Vagina (tissue), 2 donors: ENCODE measurements around the gene RALGPS2. TPM values are rescaled to one million over a fixed set of nuclear protein-coding genes. Genes with fewer than 3 reads are reported as not detected.

Experiments
- DNase-seq, 2 donors: peaks; one replicate each; pipeline ENCODE4 v3.0.0-alpha.2; 2017; ENCODE audit errors: extremely low spot score in 2 of 2
- H3K27ac ChIP-seq: fragments of 200-600 bp; sonication (generic); one replicate; pipeline ENCODE4 v1.5.1; 2019
- H3K27me3 ChIP-seq: fragments of 200-600 bp; sonication (generic); one replicate; pipeline ENCODE4 v1.5.1; 2019
- H3K36me3 ChIP-seq, 2 donors: fragments of 200-600 bp; sonication (generic); one replicate each; pipeline ENCODE4 v1.5.1; 2017 to 2019
- H3K4me1 ChIP-seq: fragments of 200-600 bp; sonication (generic); one replicate; pipeline ENCODE4 v1.5.1; 2019
- H3K4me3 ChIP-seq, 2 donors: fragments of 200-600 bp; sonication (generic); 1 replicate in 1 of 2; 2 replicates in 1 of 2; pipeline ENCODE4 v1.5.1; 2016 to 2019
- H3K9me3 ChIP-seq: fragments of 200-600 bp; sonication (generic); one replicate; pipeline ENCODE4 v1.5.1; 2019
- POLR2A ChIP-seq, 2 donors: fragments of 450-650 bp; IDR thresholded peaks; one replicate each; pipeline ENCODE4 v1.6.1; 2017; ENCODE audit warnings: antibody characterized with exemption in 2 of 2, mild to moderate bottlenecking in 2 of 2, moderate library complexity in 2 of 2
- POLR2AphosphoS5 ChIP-seq, 2 donors: sonication (generic); formaldehyde crosslinking; IDR thresholded peaks; one replicate each; pipeline ENCODE4 v1.9.0; 2017; ENCODE audit warnings: antibody characterized with exemption in 2 of 2, mild to moderate bottlenecking in 2 of 2, low read depth in 1 of 2; ENCODE audit not compliant: insufficient read depth in 1 of 2
- intact Hi-C: fragments of 100-400 bp; cut with DNase I; formaldehyde crosslinking; loops from one replicate; pipeline ENCODE4 v1.15.1; 2023
- total RNA-seq: library from RNA; depleted of rRNA; stranded (reverse); fragments of >200 nt; gene quantifications from one replicate; pipeline ENCODE4 v1.2.3, GENCODE V29; 2016
- TF ChIP-seq, protein P1 (sequence below), 3 experiments: fragments of 450-650 bp in 2 of 3; fragments of 200-600 bp in 1 of 3; sonication (generic) in 1 of 3; IDR thresholded peaks; one replicate each; pipeline ENCODE4 v1.5.1; 2017 to 2019; ENCODE audit warnings: antibody characterized with exemption in 3 of 3, mild to moderate bottlenecking in 2 of 3, moderate library complexity in 2 of 3

The RALGPS2 gene
- total RNA-seq, 1 donor from 2014 or later = 20.4 TPM

DNA sequence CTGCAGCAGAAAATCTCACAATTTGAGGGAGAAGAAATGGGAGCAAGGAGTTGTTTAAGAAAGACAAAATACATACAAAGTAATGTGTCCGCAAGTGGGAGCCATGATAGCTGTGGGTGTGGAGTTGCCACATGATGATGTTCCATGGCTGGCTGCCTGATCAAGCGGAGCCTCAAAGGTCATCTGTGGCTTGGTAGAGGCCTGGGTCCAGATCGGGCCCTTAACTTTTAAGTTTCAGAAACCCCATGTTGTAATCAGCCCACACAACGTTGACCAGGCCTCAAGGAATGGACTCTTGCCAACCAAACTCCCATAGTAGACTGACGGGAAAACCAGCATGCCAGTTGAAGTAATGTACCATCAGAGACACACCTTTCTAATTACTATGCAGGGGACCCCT, 210.6 kb downstream of the RALGPS2 start:
- DNase-seq = no peak
- intact Hi-C loops = loop anchor here (5.0 to 10.0 kb wide), 2 partner anchors 68 to 841 kb away; partner anchors contain the start of gene RASAL2
- Histone ChIP-seq H3K27me3 (no peaks in the 10 kb centered on the region), H3K9me3 (no peaks in the 10 kb centered on the region), H3K4me3 (no peak overlapping the region), H3K27ac (no peak overlapping the region), H3K4me1 (peaks cover 68% of the 10 kb centered on the region), H3K36me3 (no peaks in the 10 kb centered on the region)
- TF ChIP-seq POLR2AphosphoS5 (IDR thresholded peaks at IDR 0.05; ENCODE audit: insufficient read depth in 1 of 2, low read depth in 1 of 2) = no peak
- TF ChIP-seq, protein P1, sequence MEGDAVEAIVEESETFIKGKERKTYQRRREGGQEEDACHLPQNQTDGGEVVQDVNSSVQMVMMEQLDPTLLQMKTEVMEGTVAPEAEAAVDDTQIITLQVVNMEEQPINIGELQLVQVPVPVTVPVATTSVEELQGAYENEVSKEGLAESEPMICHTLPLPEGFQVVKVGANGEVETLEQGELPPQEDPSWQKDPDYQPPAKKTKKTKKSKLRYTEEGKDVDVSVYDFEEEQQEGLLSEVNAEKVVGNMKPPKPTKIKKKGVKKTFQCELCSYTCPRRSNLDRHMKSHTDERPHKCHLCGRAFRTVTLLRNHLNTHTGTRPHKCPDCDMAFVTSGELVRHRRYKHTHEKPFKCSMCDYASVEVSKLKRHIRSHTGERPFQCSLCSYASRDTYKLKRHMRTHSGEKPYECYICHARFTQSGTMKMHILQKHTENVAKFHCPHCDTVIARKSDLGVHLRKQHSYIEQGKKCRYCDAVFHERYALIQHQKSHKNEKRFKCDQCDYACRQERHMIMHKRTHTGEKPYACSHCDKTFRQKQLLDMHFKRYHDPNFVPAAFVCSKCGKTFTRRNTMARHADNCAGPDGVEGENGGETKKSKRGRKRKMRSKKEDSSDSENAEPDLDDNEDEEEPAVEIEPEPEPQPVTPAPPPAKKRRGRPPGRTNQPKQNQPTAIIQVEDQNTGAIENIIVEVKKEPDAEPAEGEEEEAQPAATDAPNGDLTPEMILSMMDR (IDR thresholded peaks at IDR 0.05) = no peak
- no peak for TF ChIP-seq POLR2A (IDR thresholded peaks at IDR 0.05)

DNA sequence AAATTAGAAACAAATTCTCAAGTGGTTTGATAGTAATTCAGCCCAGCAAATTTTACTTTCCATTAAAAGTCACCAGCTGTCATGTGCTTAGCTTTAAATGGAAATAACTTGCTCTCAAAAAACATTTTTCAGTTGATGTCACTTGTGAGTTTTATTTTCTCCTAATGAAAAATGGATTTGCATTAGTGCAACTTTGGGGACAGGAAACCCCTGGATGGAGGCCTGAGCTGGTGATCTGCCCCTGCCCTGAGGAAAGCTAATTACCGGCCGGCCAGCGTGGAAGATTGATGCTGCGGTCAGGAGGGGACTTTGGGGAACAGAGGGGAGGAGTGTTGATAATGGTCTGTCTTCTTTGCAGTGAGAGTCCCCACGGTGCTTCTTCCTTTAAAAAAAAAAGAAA, 212.7 kb downstream of the RALGPS2 start:
- no peaks in the 10 kb centered on the region for H3K27me3 ChIP-seq
- peak overlapping the region; percentile 83 for H3K27ac ChIP-seq
- H3K4me3 ChIP-seq = no peak overlapping the region
- peaks cover 52% of the 10 kb centered on the region for H3K4me1 ChIP-seq
- DNase-seq = no peak
- TF ChIP-seq POLR2AphosphoS5 (IDR thresholded peaks at IDR 0.05; ENCODE audit: insufficient read depth in 1 of 2, low read depth in 1 of 2) (peak in 1 of 2 donors; percentile 69), POLR2A (IDR thresholded peaks at IDR 0.05) (no peak)
- H3K36me3 ChIP-seq = no peaks in the 10 kb centered on the region
- H3K9me3 ChIP-seq = no peaks in the 10 kb centered on the region
- intact Hi-C loops = loop anchor here (5.0 to 10.0 kb wide), 2 partner anchors 70 to 843 kb away; partner anchors contain the start of gene RASAL2

DNA sequence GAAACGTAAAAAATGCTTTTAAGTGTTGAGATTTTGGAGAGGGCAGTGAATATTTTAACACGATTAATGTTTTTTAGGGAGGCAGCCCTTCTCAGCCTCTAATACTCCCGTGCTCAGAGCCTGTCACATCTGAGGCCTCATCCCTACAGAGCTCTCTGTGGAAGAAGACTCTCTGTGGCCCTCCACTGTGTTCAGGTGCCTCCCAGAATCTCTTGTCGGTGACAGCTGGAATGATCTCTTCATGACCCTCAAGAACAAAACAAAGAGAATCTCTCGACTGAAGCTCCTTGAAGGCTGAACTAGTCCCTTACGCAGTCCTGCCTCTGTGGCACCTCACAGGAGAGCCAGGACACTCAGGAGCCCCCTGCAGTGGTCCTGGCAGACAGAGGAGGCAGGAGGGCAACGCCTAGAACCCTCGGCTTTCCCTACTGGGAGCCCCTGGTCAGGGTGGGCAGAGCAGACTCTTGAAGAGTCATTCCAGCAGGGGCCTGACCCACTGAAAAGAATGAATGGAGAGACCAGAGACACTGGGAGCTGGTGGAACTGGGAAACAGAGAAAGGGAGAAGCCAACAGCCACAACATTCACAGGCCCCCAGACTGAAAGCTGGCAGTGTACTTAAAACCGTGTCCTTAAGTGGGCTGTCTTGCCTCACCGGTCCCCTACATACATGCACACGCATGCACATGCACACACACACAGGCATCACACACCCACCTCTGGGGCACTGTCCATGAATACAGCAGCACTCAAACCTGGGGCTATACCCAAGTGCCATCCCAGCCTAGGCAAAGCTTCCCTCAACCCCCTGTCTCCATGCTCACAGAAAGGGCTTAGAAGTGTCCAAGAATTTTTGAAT, 213.3 kb downstream of the RALGPS2 start:
- no peaks in the 10 kb centered on the region for H3K36me3 ChIP-seq
- no peaks in the 10 kb centered on the region for H3K27me3 ChIP-seq
- TF ChIP-seq POLR2A (IDR thresholded peaks at IDR 0.05) = no peak
- TF ChIP-seq POLR2AphosphoS5 (IDR thresholded peaks at IDR 0.05; ENCODE audit: insufficient read depth in 1 of 2, low read depth in 1 of 2) = no peak
- TF ChIP-seq, protein P1 (IDR thresholded peaks at IDR 0.05) = no peak
- H3K4me3 ChIP-seq = no peak overlapping the region
- no peak for DNase-seq
- intact Hi-C loops = loop anchor here (5.0 to 10.0 kb wide), 2 partner anchors 71 to 844 kb away; partner anchors contain the start of gene RASAL2
- H3K4me1 ChIP-seq = peaks cover 45% of the 10 kb centered on the region
- peak overlapping the region; percentile 83 for H3K27ac ChIP-seq
- H3K9me3 ChIP-seq = no peaks in the 10 kb centered on the region

DNA sequence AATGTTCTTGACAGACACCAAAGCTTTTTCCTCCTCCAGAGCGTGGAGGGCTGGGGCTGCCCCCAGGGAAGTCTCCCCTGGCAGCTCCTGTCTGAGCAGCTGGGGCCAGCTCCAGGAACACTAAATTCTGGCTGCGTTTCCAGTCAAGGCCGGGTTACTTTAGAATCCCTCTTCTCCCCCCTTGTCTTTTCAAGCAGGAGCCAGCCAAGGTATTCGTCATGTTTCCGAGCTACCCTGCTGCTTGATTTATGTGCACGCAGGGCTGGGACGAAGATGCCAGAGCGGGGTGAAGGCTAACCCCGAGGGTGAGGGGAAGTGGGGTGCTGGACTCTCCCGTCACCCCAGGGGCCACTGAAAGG, 213.9 kb downstream of the RALGPS2 start:
- intact Hi-C loops = loop anchor here (5.0 to 10.0 kb wide), 2 partner anchors 72 to 844 kb away; partner anchors contain the start of gene RASAL2
- peaks cover 39% of the 10 kb centered on the region for H3K4me1 ChIP-seq
- DNase-seq = no peak
- H3K36me3 ChIP-seq = no peaks in the 10 kb centered on the region
- peak; percentile 40 to 76 for TF ChIP-seq POLR2AphosphoS5 (IDR thresholded peaks at IDR 0.05; ENCODE audit: insufficient read depth in 1 of 2, low read depth in 1 of 2)
- TF ChIP-seq POLR2A (IDR thresholded peaks at IDR 0.05) = no peak
- TF ChIP-seq, protein P1 (IDR thresholded peaks at IDR 0.05) = no peak
- no peaks in the 10 kb centered on the region for H3K27me3 ChIP-seq
- peak overlapping the region in 1 of 2 donors; percentile 23 for H3K4me3 ChIP-seq
- H3K9me3 ChIP-seq = no peaks in the 10 kb centered on the region
- peak overlapping the region; percentile 83 for H3K27ac ChIP-seq

DNA sequence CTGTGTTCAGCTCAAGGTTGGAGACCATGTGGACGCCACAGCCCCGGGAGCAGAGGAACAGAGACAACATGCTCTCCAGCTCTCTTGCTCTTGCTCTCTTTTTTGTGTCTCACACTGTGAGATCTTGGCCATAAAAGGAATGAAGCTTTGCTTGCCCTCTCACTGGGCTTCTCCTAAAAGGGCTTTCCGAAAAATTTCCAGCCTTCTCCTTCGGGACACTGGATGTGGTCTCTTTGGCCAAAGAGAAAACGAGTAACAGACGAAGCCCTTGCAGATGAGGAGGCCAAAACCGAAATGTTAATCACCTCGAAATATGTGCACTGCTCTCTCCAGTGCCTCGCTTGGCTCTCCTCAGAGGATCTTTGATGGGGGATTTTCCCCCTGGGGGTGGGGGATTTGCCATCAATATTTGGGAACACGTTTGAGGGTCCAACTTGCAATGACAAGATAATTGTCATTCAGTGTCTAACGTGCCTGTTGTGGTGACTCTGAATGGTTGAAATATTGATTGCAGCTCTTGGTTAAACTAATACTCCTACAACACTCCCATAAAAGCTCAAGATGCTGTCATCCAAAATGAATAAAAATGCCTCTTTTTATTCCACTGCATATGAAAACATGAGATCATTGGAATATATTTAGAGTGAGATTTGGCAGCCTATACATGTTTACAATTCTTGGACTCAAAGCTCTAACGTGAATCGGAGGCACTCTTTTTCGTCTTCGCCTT, 214.5 kb downstream of the RALGPS2 start:
- Histone ChIP-seq H3K4me1 (peaks cover 34% of the 10 kb centered on the region), H3K27me3 (no peaks in the 10 kb centered on the region), H3K36me3 (no peaks in the 10 kb centered on the region), H3K9me3 (no peaks in the 10 kb centered on the region), H3K27ac (peak overlapping the region; percentile 83), H3K4me3 (peak overlapping the region in 1 of 2 donors; percentile 23)
- DNase-seq = peak in 1 of 2 donors; percentile 22
- TF ChIP-seq, protein P1 (IDR thresholded peaks at IDR 0.05) = no peak
- peak in 1 of 2 donors; percentile 8 for TF ChIP-seq POLR2AphosphoS5 (IDR thresholded peaks at IDR 0.05; ENCODE audit: insufficient read depth in 1 of 2, low read depth in 1 of 2)
- intact Hi-C loops = loop anchor here (5.0 to 10.0 kb wide), 2 partner anchors 72 to 845 kb away; partner anchors contain the start of gene RASAL2
